Nephron (organoid): ENCODE results near the gene PAQR8.

ENCODE experiments used
- H3K27ac Mint-ChIP-seq, 3 experiments: 2 replicates each; pipeline ENCODE4 v1.8.0; 2020; ENCODE audit warnings: mixed read lengths in 3 of 3, mild to moderate bottlenecking in 2 of 3, moderate library complexity in 1 of 3
- H3K27me3 Mint-ChIP-seq: 2 replicates; pipeline ENCODE4 v1.8.0; 2021; ENCODE audit warnings: low read depth, mild to moderate bottlenecking, moderate library complexity, mixed read lengths
- H3K36me3 Mint-ChIP-seq: 2 replicates; pipeline ENCODE4 v1.8.0; 2020; ENCODE audit warnings: low read depth, mixed read lengths
- H3K4me1 Mint-ChIP-seq: 2 replicates; pipeline ENCODE4 v1.8.0; 2020; ENCODE audit warnings: mixed read lengths
- H3K4me3 Mint-ChIP-seq, 3 experiments: 2 replicates each; pipeline ENCODE4 v1.8.0; 2020; ENCODE audit warnings: mild to moderate bottlenecking in 3 of 3, mixed read lengths in 3 of 3, moderate library complexity in 2 of 3
- H3K9me3 Mint-ChIP-seq: 2 replicates; pipeline ENCODE4 v1.8.0; 2020; ENCODE audit warnings: mixed read lengths
- CTCF ChIP-seq, 3 experiments: fragments of 200-600 bp; sonication (generic); IDR thresholded peaks; one replicate each; pipeline ENCODE4 v1.5.0; 2021; ENCODE audit warnings: antibody characterized with exemption in 3 of 3; ENCODE audit not compliant: unreplicated experiment in 3 of 3

The PAQR8 gene

GRCh38 chr6:52360601-52361413 lies 1.1 kb upstream of the PAQR8 start:
- H3K36me3 Mint-ChIP-seq: no peaks in the 10 kb centered on the region

GRCh38 chr6:52361414-52361944 lies 472 bp upstream of the PAQR8 start:
- H3K27ac Mint-ChIP-seq: peak overlapping the region; percentile 72 to 82 (median 79)
- H3K9me3 Mint-ChIP-seq: no peaks in the 10 kb centered on the region
- peak overlapping the region; percentile 86 to 88 (median 86) for H3K4me3 Mint-ChIP-seq
- peaks cover 14% of the 10 kb centered on the region for H3K27me3 Mint-ChIP-seq
- H3K36me3 Mint-ChIP-seq: no peaks in the 10 kb centered on the region
- H3K4me1 Mint-ChIP-seq: peaks cover 17% of the 10 kb centered on the region
- no peak for TF ChIP-seq CTCF (IDR thresholded peaks at IDR 0.05; ENCODE audit: unreplicated experiment in 3 of 3)

More at GRCh38 chr6:52360601-52361413, 1.1 kb upstream of the PAQR8 start:
- H3K27ac Mint-ChIP-seq: peak overlapping the region; percentile 72 to 82 (median 79)
- peak overlapping the region; percentile 86 to 88 (median 86) for H3K4me3 Mint-ChIP-seq
- TF ChIP-seq CTCF (IDR thresholded peaks at IDR 0.05; ENCODE audit: unreplicated experiment in 3 of 3): no peak
- H3K9me3 Mint-ChIP-seq: no peaks in the 10 kb centered on the region
- H3K27me3 Mint-ChIP-seq: peaks cover 14% of the 10 kb centered on the region
- peaks cover 17% of the 10 kb centered on the region for H3K4me1 Mint-ChIP-seq

- H3K36me3 Mint-ChIP-seq: no peaks in the 10 kb centered on the region
- TF ChIP-seq CTCF (IDR thresholded peaks at IDR 0.05; ENCODE audit: unreplicated experiment in 3 of 3): no peak
- peaks cover 17% of the 10 kb centered on the region for H3K4me1 Mint-ChIP-seq
- H3K4me3 Mint-ChIP-seq: peak overlapping the region; percentile 98 to 99 (median 98)
- H3K27ac Mint-ChIP-seq: peak overlapping the region; percentile 80 to 96 (median 83)
- peaks cover 14% of the 10 kb centered on the region for H3K27me3 Mint-ChIP-seq
- H3K9me3 Mint-ChIP-seq: no peaks in the 10 kb centered on the region
Measured at GRCh38 chr6:52362443-52363227, 684 bp downstream of the PAQR8 start.

GRCh38 chr6:52363228-52363867 lies 1.4 kb downstream of the PAQR8 start:
- TF ChIP-seq CTCF (IDR thresholded peaks at IDR 0.05; ENCODE audit: unreplicated experiment in 3 of 3): no peak
- H3K27ac Mint-ChIP-seq: peak overlapping the region in 2 of 3 experiments; percentile 80 to 96
- H3K4me1 Mint-ChIP-seq: peaks cover 17% of the 10 kb centered on the region
- H3K27me3 Mint-ChIP-seq: peaks cover 14% of the 10 kb centered on the region
- H3K9me3 Mint-ChIP-seq: no peaks in the 10 kb centered on the region
- no peaks in the 10 kb centered on the region for H3K36me3 Mint-ChIP-seq
- H3K4me3 Mint-ChIP-seq: peak overlapping the region; percentile 98 to 99 (median 98)

- H3K36me3 Mint-ChIP-seq: no peaks in the 10 kb centered on the region
- no peak for TF ChIP-seq CTCF (IDR thresholded peaks at IDR 0.05; ENCODE audit: unreplicated experiment in 3 of 3)
- H3K4me1 Mint-ChIP-seq: peaks cover 17% of the 10 kb centered on the region
- no peaks in the 10 kb centered on the region for H3K9me3 Mint-ChIP-seq
- H3K27ac Mint-ChIP-seq: no peak overlapping the region
- peak overlapping the region; percentile 53 to 98 (median 64) for H3K4me3 Mint-ChIP-seq
- peaks cover 14% of the 10 kb centered on the region for H3K27me3 Mint-ChIP-seq
Measured at GRCh38 chr6:52364480-52365166, 2.7 kb downstream of the PAQR8 start.
